ENCODE data around the gene UVSSA. TPM values are rescaled to one million over a fixed set of nuclear protein-coding genes. Genes with fewer than 3 reads are reported as not detected.
"Not testable (repeated sequence)": the region's sequence is repeated elsewhere in the genome, so short reads cannot be mapped to it uniquely, and the experiment has no call there.

Gene UVSSA
- total RNA-seq, 1 donor from 2014 or later, result 15.1 TPM

GRCh38 chr4:1360423-1361283 lies 13.6 kb downstream of the UVSSA start:
- no peak for DNase-seq (ENCODE audit: extremely low read depth, low read depth, low spot score)

GRCh38 chr4:1361431-1361830 lies 14.4 kb downstream of the UVSSA start:
- no peak for DNase-seq (ENCODE audit: extremely low read depth, low read depth, low spot score)

- DNase-seq (ENCODE audit: extremely low read depth, low read depth, low spot score), result no peak
Measured at GRCh38 chr4:1362046-1362445, 15.0 kb downstream of the UVSSA start.

- DNase-seq (ENCODE audit: extremely low read depth, low read depth, low spot score), result no peak
Measured at GRCh38 chr4:1362521-1362920, 15.5 kb downstream of the UVSSA start.

- DNase-seq (ENCODE audit: extremely low read depth, low read depth, low spot score), result no peak
Measured at GRCh38 chr4:1363513-1363912, 16.5 kb downstream of the UVSSA start.

GRCh38 chr4:1364217-1364616 lies 17.2 kb downstream of the UVSSA start:
- no peak for DNase-seq (ENCODE audit: extremely low read depth, low read depth, low spot score)

- DNase-seq (ENCODE audit: extremely low read depth, low read depth, low spot score), result no peak
Measured at GRCh38 chr4:1364748-1365147, 17.7 kb downstream of the UVSSA start.

- no peak for DNase-seq (ENCODE audit: extremely low read depth, low read depth, low spot score)
Measured at GRCh38 chr4:1365271-1366178, 18.5 kb downstream of the UVSSA start.

GRCh38 chr4:1366371-1367229 lies 19.6 kb downstream of the UVSSA start:
- DNase-seq (ENCODE audit: extremely low read depth, low read depth, low spot score), result no peak

GRCh38 chr4:1367230-1367935 lies 20.4 kb downstream of the UVSSA start:
- DNase-seq (ENCODE audit: extremely low read depth, low read depth, low spot score), result no peak

- no peak for DNase-seq (ENCODE audit: extremely low read depth, low read depth, low spot score)
Measured at GRCh38 chr4:1367936-1368289, 20.9 kb downstream of the UVSSA start.

- no peak for DNase-seq (ENCODE audit: extremely low read depth, low read depth, low spot score)
Measured at GRCh38 chr4:1368421-1369090, 21.5 kb downstream of the UVSSA start.

GRCh38 chr4:1369091-1369450 lies 22.1 kb downstream of the UVSSA start:
- DNase-seq (ENCODE audit: extremely low read depth, low read depth, low spot score), result no peak

- DNase-seq (ENCODE audit: extremely low read depth, low read depth, low spot score), result no peak
Measured at GRCh38 chr4:1369479-1370079, 22.6 kb downstream of the UVSSA start.

GRCh38 chr4:1370321-1371124 lies 23.5 kb downstream of the UVSSA start:
- DNase-seq (ENCODE audit: extremely low read depth, low read depth, low spot score), result no peak

- no peak for DNase-seq (ENCODE audit: extremely low read depth, low read depth, low spot score)
Measured at GRCh38 chr4:1371176-1372165, 24.5 kb downstream of the UVSSA start.

- DNase-seq (ENCODE audit: extremely low read depth, low read depth, low spot score), result not testable (repeated sequence)
Measured at GRCh38 chr4:1372576-1372975, 25.6 kb downstream of the UVSSA start.

Measured in glomerular endothelial cell (primary cell).